MCF 10A (cell line): ENCODE results near the gene BAG3. TPM values are rescaled to one million over a fixed set of nuclear protein-coding genes. Genes with fewer than 3 reads are reported as not detected.

Experiments used
- BruUV-seq: library from RNA; stranded (reverse); fragments of 400-500 nt; replicated peaks from 2 replicates; lab custom pipeline; 2021; lab: Mats Ljungman, UMichigan
- CTCF ChIA-PET: fragments of 300-600 bp; sonication (Branson Sonifier 250); formaldehyde crosslinking; extraction: SDS; loops from one replicate; lab custom pipeline; 2021; ENCODE audit warnings: antibody characterized with exemption, inconsistent platforms; lab: Yijun Ruan, JAX
- POLR2A ChIA-PET: fragments of 300-600, 350-650 bp; sonication (Branson Sonifier 250); formaldehyde crosslinking; extraction: SDS; loops from one replicate; lab custom pipeline; 2020; ENCODE audit warnings: antibody characterized with exemption, inconsistent platforms; lab: Yijun Ruan, JAX
- DNase-seq: peaks from one replicate; pipeline ENCODE4 v3.0.0-alpha.2; 2018; ENCODE audit not compliant: unreplicated experiment
- H3K27ac Mint-ChIP-seq: one replicate; pipeline ENCODE4 v1.8.0; 2022; ENCODE audit warnings: mild to moderate bottlenecking, low read depth, mixed read lengths; ENCODE audit not compliant: unreplicated experiment
- H3K27me3 Mint-ChIP-seq: one replicate; pipeline ENCODE4 v1.8.0; 2022; ENCODE audit warnings: mixed read lengths; ENCODE audit not compliant: insufficient read depth, unreplicated experiment
- H3K36me3 Mint-ChIP-seq: one replicate; pipeline ENCODE4 v1.8.0; 2022; ENCODE audit warnings: mild to moderate bottlenecking, moderate library complexity, mixed read lengths; ENCODE audit not compliant: insufficient read depth, unreplicated experiment
- H3K4me1 Mint-ChIP-seq: one replicate; pipeline ENCODE4 v1.8.0; 2022; ENCODE audit warnings: mixed read lengths; ENCODE audit not compliant: insufficient read depth, unreplicated experiment
- H3K4me3 Mint-ChIP-seq: one replicate; pipeline ENCODE4 v1.8.0; 2022; ENCODE audit warnings: mild to moderate bottlenecking, moderate library complexity, mixed read lengths; ENCODE audit not compliant: unreplicated experiment
- H3K9me3 Mint-ChIP-seq: one replicate; pipeline ENCODE4 v1.8.0; 2022; ENCODE audit warnings: mixed read lengths; ENCODE audit not compliant: unreplicated experiment
- CTCF ChIP-seq: fragments of 200-600 bp; IDR thresholded peaks from one replicate; pipeline ENCODE4 v1.8.0; 2022; ENCODE audit warnings: antibody characterized with exemption, mild to moderate bottlenecking; ENCODE audit not compliant: unreplicated experiment
- intact Hi-C: fragments of 100-400 bp; cut with micrococcal nuclease; formaldehyde crosslinking; loops from 2 replicates; pipeline ENCODE4 v1.14.1; 2022
- total RNA-seq: library from RNA; stranded (reverse); gene quantifications from 2 replicates; pipeline ENCODE4 v1.2.3, GENCODE V29; 2022

The BAG3 gene
- total RNA-seq, 1 experiment from 2014 or later = 53.7 TPM

- H3K4me3 Mint-ChIP-seq = peak overlapping the region; percentile 59
- H3K4me1 Mint-ChIP-seq = peaks cover 54% of the 10 kb centered on the region
- intact Hi-C loops = loop anchor here (1.0 kb wide), 1 partner anchor 12 kb away; no protein-coding TSS in a partner anchor
- no TSS peak for BruUV-seq
- DNase-seq = peak; percentile 98
- H3K9me3 Mint-ChIP-seq = no peaks in the 10 kb centered on the region
- ChIA-PET POLR2A (interaction anchor here (0.5 to 22.3 kb wide), 8 partner anchors 11 to 72 kb away, joined by 3 to 752 read pairs (median 8); partner anchors contain the start of genes BAG3 and INPP5F), CTCF (interaction anchor here (0.6 to 2.1 kb wide), 11 partner anchors 9 to 59 kb away, joined by 3 to 10 read pairs (median 3); no protein-coding TSS in a partner anchor)
- TF ChIP-seq CTCF = no peak
- no peaks in the 10 kb centered on the region for H3K27me3 Mint-ChIP-seq
- peak overlapping the region; percentile 93 for H3K27ac Mint-ChIP-seq
- H3K36me3 Mint-ChIP-seq = peaks cover 27% of the 10 kb centered on the region
Measured at GRCh38 chr10:119667562-119668328, 16.6 kb downstream of the BAG3 start.

- intact Hi-C loops = no loop called here
- Mint-ChIP-seq H3K36me3 (peaks cover 34% of the 10 kb centered on the region), H3K9me3 (no peaks in the 10 kb centered on the region), H3K4me1 (peaks cover 54% of the 10 kb centered on the region), H3K27me3 (no peaks in the 10 kb centered on the region), H3K4me3 (no peak overlapping the region), H3K27ac (peak overlapping the region; percentile 93)
- CTCF ChIA-PET = interaction anchor here (0.5 to 1.8 kb wide), 9 partner anchors 9 to 586 kb away, joined by 3 to 8 read pairs (median 3); no protein-coding TSS in a partner anchor
- POLR2A ChIA-PET = interaction anchor here (0.8 to 22.3 kb wide), 6 partner anchors 10 to 58 kb away, joined by 3 to 752 read pairs (median 13); partner anchors contain the start of genes BAG3 and INPP5F
- no TSS peak for BruUV-seq
- TF ChIP-seq CTCF = no peak
- DNase-seq = no peak
Measured at GRCh38 chr10:119668461-119668860, 17.3 kb downstream of the BAG3 start.

- ChIA-PET POLR2A (interaction anchor here (22.3 kb wide), 1 partner anchor 13 kb away, joined by 752 read pairs; the partner anchor contains the start of gene BAG3), CTCF (interaction anchor here (0.6 kb wide), 1 partner anchor 11 kb away, joined by 4 read pairs; no protein-coding TSS in a partner anchor)
- H3K4me1 Mint-ChIP-seq = peaks cover 45% of the 10 kb centered on the region
- DNase-seq = no peak
- no peak overlapping the region for H3K27ac Mint-ChIP-seq
- no peak overlapping the region for H3K4me3 Mint-ChIP-seq
- intact Hi-C loops = no loop called here
- H3K27me3 Mint-ChIP-seq = no peaks in the 10 kb centered on the region
- no TSS peak for BruUV-seq
- no peaks in the 10 kb centered on the region for H3K9me3 Mint-ChIP-seq
- TF ChIP-seq CTCF = no peak
- peaks cover 42% of the 10 kb centered on the region for H3K36me3 Mint-ChIP-seq
Measured at GRCh38 chr10:119669331-119669730, 18.2 kb downstream of the BAG3 start.

GRCh38 chr10:119669975-119670640, 18.9 kb downstream of the BAG3 start:
- TF ChIP-seq CTCF = no peak
- no peak for DNase-seq
- Mint-ChIP-seq H3K36me3 (peaks cover 50% of the 10 kb centered on the region), H3K27ac (peak overlapping the region; percentile 19), H3K4me1 (peaks cover 39% of the 10 kb centered on the region), H3K4me3 (peak overlapping the region; percentile 5), H3K9me3 (no peaks in the 10 kb centered on the region), H3K27me3 (no peaks in the 10 kb centered on the region)
- BruUV-seq = no TSS peak
- ChIA-PET CTCF (interaction anchor here (0.7 to 1.6 kb wide), 4 partner anchors 12 to 62 kb away, joined by 3 to 9 read pairs (median 4); no protein-coding TSS in a partner anchor), POLR2A (interaction anchor here (1.0 to 22.3 kb wide), 4 partner anchors 11 to 190 kb away, joined by 3 to 752 read pairs (median 30); partner anchors contain the start of genes BAG3 and INPP5F)
- intact Hi-C loops = no loop called here
